ENCODE results near the gene RAB26.
A peak's percentile ranks its signal among the peaks of the same experiment; 100 is the strongest.
"Not testable (repeated sequence)": the region's sequence is repeated elsewhere in the genome, so short reads cannot be mapped to it uniquely, and the experiment has no call there.

The RAB26 gene

GRCh38 chr16:2117960-2118722 is 30.3 kb upstream of the RAB26 start:
- not testable (repeated sequence) for DNase-seq

GRCh38 chr16:2121325-2121724 is 27.1 kb upstream of the RAB26 start:
- DNase-seq = not testable (repeated sequence)

DNA sequence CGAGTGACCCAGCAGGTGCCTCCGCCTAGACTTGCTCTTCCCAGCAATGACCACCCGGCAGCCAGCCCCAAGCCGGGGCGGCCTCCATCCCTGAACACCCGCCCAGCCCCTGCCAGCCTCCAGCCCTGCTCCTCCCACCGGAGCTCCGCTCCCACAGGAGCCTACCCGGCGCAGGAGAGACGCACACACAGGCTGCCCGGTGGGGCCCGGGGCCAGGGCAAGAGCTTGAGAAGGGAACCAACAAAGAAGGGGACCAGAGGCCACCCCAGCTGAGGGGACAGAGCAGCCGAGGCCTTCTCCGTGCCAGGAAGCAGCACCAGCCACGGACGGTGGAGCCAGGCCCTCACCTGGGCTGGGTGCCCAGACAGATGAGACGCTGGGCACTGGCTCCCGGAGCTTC is 26.6 kb upstream of the RAB26 start:
- DNase-seq = no peak

GRCh38 chr16:2122429-2122828 is 26.0 kb upstream of the RAB26 start:
- no peak for DNase-seq

DNA sequence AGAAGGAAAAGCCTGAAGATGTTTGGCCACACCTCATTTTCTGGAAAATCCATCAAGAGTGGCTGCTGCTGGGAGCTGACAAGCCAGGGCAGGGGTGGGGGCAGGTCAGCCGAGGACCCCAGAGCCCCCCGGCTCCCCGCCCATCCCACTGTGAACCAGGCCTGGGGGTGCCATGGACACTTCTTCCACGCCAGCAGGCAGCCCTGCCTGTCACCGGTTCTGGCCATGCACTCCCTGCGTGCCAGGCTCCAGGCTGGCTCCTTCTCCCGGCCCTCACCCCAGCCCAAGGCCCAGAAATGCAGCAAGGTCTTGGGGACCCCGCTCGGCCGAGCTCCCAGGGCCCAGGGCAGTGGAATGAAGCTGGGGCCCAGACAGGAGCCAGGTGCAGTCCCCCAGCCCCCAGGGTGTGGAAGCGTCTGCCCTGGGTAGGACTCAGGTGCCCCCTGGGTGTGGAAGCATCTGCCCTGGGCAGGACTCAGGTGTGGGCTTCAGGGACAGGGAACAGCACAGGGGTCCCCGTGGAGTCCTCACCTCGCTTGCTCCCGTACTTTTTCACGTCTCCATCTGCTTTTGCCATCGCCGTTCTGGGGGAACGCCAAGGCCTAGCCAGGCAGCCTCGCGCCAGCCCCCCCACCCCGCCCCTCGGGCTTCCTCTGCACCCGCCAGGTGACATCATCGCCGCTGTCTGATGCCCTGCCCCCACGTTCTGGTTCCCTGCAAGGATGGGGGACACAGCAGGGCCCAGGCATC is 25.3 kb upstream of the RAB26 start:
- DNase-seq = not testable (repeated sequence)

GRCh38 chr16:2123706-2124376 is 24.6 kb upstream of the RAB26 start:
- DNase-seq = not testable (repeated sequence)

DNA sequence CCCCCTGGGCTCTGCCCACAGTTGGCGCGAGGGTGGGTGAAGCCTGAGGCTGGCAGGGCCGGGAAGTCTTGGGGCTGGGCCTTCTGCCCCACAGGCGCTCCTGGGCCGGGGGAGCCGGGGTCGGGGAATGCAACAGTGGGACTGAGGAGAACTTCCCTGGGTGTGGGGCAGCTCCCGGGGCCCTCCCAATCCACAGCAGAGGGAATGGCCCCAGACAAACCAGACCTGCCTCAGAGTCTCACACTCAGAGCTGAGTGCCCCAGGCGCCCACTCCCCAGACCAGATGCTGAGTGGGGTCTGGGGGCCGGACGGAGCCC is 24.1 kb upstream of the RAB26 start:
- not testable (repeated sequence) for DNase-seq

- DNase-seq = not testable (repeated sequence)
These were observed 23.6 kb upstream of the RAB26 start for GRCh38 chr16:2124694-2125444.

GRCh38 chr16:2125609-2126008 is 22.8 kb upstream of the RAB26 start:
- DNase-seq = not testable (repeated sequence)

- DNase-seq = not testable (repeated sequence)
These were observed 22.2 kb upstream of the RAB26 start for GRCh38 chr16:2126161-2126743.

GRCh38 chr16:2126928-2127556 is 21.4 kb upstream of the RAB26 start:
- DNase-seq = not testable (repeated sequence)

GRCh38 chr16:2127630-2128280 is 20.7 kb upstream of the RAB26 start:
- DNase-seq = peak; percentile 18

- not testable (repeated sequence) for DNase-seq
These were observed 19.2 kb upstream of the RAB26 start for GRCh38 chr16:2129251-2129650.

- DNase-seq = not testable (repeated sequence)
These were observed 18.5 kb upstream of the RAB26 start for GRCh38 chr16:2129890-2130447.

GRCh38 chr16:2133797-2134196 is 14.6 kb upstream of the RAB26 start:
- DNase-seq = not testable (repeated sequence)

- not testable (repeated sequence) for DNase-seq
These were observed 13.4 kb upstream of the RAB26 start for GRCh38 chr16:2135071-2135470.

DNA sequence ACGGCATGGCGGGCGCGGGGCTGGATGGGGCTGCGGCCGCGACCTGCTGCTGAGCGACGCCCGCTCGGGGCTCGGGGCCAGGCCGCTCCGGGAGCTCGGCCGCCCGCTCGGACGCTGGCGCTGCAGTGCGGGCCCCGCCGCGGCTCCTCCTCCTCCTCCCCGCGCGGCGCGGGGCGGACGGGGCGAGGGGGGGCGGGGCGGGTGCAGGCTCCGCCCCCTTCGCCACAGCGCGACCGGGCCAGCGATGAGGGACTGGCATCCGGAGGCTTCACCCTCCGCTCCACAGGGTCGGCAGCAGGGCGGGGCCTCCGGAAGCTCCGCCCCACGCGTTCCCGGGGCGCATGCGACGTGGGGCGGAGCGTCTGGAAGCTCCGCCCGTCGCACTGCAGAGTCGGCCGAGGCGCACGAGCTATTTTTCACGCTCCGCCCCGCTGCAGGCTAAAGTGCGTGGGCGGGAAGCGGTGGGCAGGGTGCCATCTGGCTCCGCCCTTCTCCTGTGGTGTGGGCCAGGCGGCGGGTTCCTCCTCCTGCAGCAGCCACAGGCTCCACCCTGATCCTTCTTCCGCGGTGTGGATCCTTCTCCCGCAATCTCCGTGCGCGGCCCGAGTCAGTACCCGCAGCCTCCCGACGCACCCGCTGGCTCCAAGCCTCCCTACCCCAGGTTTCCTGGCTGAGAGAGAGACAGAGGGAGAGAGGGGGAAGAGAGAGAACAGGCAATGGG is 12.5 kb upstream of the RAB26 start, which contains the start of gene PKD1:
TSS of gene PKD1 (minus strand) at position 129 of the 721 bp plus-strand sequence. CDS start 209 bp downstream, outside the sequence.
- peak; percentile 85 for DNase-seq

GRCh38 chr16:2142942-2143877 is 5.2 kb upstream of the RAB26 start:
- DNase-seq = no peak

- DNase-seq = no peak
These were observed 4.4 kb upstream of the RAB26 start for GRCh38 chr16:2143878-2144485.

All from COR-L47 (cell line).